Measurements from ENCODE around the gene LBP. TPM values are rescaled to one million over a fixed set of nuclear protein-coding genes. Genes with fewer than 3 reads are reported as not detected.

The LBP gene
- polyA plus RNA-seq, 1 of the 3 experiments (the other 2 are of a cell fraction) = 0.03 TPM

DNA sequence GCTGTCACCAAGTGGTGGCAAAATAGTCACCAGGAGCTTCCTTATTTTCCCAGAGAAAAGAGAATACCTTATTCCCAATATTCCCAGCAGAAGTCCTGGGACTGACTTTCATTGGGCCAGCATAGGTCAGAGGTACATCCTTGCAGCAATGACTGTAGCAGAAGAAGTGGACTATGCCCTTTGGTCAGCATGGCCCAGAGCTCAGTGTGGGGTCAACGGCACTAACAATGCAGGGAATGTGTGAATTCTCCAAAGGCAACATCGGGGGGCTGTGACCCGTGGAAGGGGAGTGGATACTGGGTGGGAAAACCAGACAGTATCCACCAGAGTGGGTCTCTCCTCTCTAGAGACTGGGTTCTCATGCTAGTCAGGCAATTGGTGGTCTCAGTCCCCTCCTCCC, 15.6 kb upstream of the LBP start:
- Histone ChIP-seq H4K20me1 (ENCODE audit: insufficient read depth) (no peaks in the 10 kb centered on the region), H3K36me3 (replicated peaks in 1 of 2; ENCODE audit: control insufficient read depth in 1 of 2, insufficient read depth in 2 of 2, low read length in 1 of 2) (no peaks in the 10 kb centered on the region), H3K4me1 (ENCODE audit: control insufficient read depth in 1 of 2, insufficient read depth in 2 of 2, low read depth in 1 of 2, low read length in 1 of 2) (no peaks in the 10 kb centered on the region), H2AFZ (ENCODE audit: low read depth) (no peak overlapping the region), H3K4me3 (ENCODE audit: low read depth in 2 of 2, low read length in 1 of 2) (no peak overlapping the region), H3K27me3 (ENCODE audit: insufficient read depth) (no peaks in the 10 kb centered on the region; the same call in 1 of the 2 replicates), H3F3A (replicated peaks; ENCODE audit: insufficient read depth) (no peaks in the 10 kb centered on the region), H3K4me2 (no peak overlapping the region), H3K9me2 (no peaks in the 10 kb centered on the region), H3K27ac (ENCODE audit: low read depth in 2 of 2, low read length in 1 of 2) (no peak overlapping the region), H3K79me2 (ENCODE audit: insufficient read depth) (no peaks in the 10 kb centered on the region), H3K9me3 (no peaks in the 10 kb centered on the region), H3K9ac (no peak overlapping the region)
- DNase-seq = no peak
- WGBS (ENCODE audit: low lambda C conversion rate) = 40% methylated on average over 3 of the region's 3 CpGs
- TF ChIP-seq GATA2 (CRISPR knock-in tag; IDR thresholded peaks at IDR 0.05) (no peak), IRF3 (IDR thresholded peaks at IDR 0.05; ENCODE audit: low read depth, low read length) (no peak), NFIC (IDR thresholded peaks at IDR 0.05; ENCODE audit: borderline replicate concordance) (no peak), GABPA (IDR thresholded peaks at IDR 0.05; ENCODE audit: low read depth) (no peak), NRF1 (IDR thresholded peaks at IDR 0.05; ENCODE audit: low read depth, low read length) (no peak), FOXJ3 (CRISPR knock-in tag; IDR thresholded peaks at IDR 0.05) (no peak), RFX5 (IDR thresholded peaks at IDR 0.05; ENCODE audit: low read length) (no peak), EZH2phosphoT487 (IDR thresholded peaks at IDR 0.05; ENCODE audit: borderline replicate concordance, low read depth) (no peak), YY1 (IDR thresholded peaks at IDR 0.05; ENCODE audit: low read depth) (no peak)
- ChIA-PET POLR2A (no interaction called here), CTCF (interaction anchor here (0.7 to 1.9 kb wide), 6 partner anchors 9 to 766 kb away, joined by 3 to 5 read pairs (median 4); no protein-coding TSS in a partner anchor)

GRCh38 chr20:38331245-38331644, 15.0 kb upstream of the LBP start:
- Histone ChIP-seq H3K9ac (no peak overlapping the region), H3K4me2 (no peak overlapping the region), H3K4me1 (ENCODE audit: control insufficient read depth in 1 of 2, insufficient read depth in 2 of 2, low read depth in 1 of 2, low read length in 1 of 2) (no peaks in the 10 kb centered on the region), H3K27me3 (ENCODE audit: insufficient read depth) (no peaks in the 10 kb centered on the region; the same call in 1 of the 2 replicates), H2AFZ (ENCODE audit: low read depth) (no peak overlapping the region), H3F3A (replicated peaks; ENCODE audit: insufficient read depth) (no peaks in the 10 kb centered on the region), H3K36me3 (replicated peaks in 1 of 2; ENCODE audit: control insufficient read depth in 1 of 2, insufficient read depth in 2 of 2, low read length in 1 of 2) (no peaks in the 10 kb centered on the region), H3K9me3 (no peaks in the 10 kb centered on the region), H4K20me1 (ENCODE audit: insufficient read depth) (no peaks in the 10 kb centered on the region), H3K79me2 (ENCODE audit: insufficient read depth) (no peaks in the 10 kb centered on the region), H3K27ac (ENCODE audit: low read depth in 2 of 2, low read length in 1 of 2) (no peak overlapping the region), H3K9me2 (no peaks in the 10 kb centered on the region), H3K4me3 (ENCODE audit: low read depth in 2 of 2, low read length in 1 of 2) (no peak overlapping the region)
- DNase-seq = no peak
- ChIA-PET CTCF (interaction anchor here (0.8 to 1.9 kb wide), 4 partner anchors 9 to 767 kb away, joined by 3 to 5 read pairs (median 4); no protein-coding TSS in a partner anchor), POLR2A (no interaction called here)
- TF ChIP-seq FOXJ3 (CRISPR knock-in tag; IDR thresholded peaks at IDR 0.05) (no peak), RFX5 (IDR thresholded peaks at IDR 0.05; ENCODE audit: low read length) (no peak), NFIC (IDR thresholded peaks at IDR 0.05; ENCODE audit: borderline replicate concordance) (no peak), GABPA (IDR thresholded peaks at IDR 0.05; ENCODE audit: low read depth) (no peak), GATA2 (CRISPR knock-in tag; IDR thresholded peaks at IDR 0.05) (no peak), JUND (IDR thresholded peaks at IDR 0.05) (no peak), SIN3A (IDR thresholded peaks at IDR 0.05; ENCODE audit: borderline replicate concordance, low read depth, low read length) (no peak), NRF1 (IDR thresholded peaks at IDR 0.05; ENCODE audit: low read depth, low read length) (no peak)
- TF ChIP-seq, protein P1, sequence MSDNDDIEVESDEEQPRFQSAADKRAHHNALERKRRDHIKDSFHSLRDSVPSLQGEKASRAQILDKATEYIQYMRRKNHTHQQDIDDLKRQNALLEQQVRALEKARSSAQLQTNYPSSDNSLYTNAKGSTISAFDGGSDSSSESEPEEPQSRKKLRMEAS (IDR thresholded peaks at IDR 0.05; ENCODE audit: low read depth) = no peak
